GM12891 (cell line): Measurements from ENCODE around the gene RTF2.

Source experiments
- DNase-seq: peaks from one replicate; pipeline ENCODE4 v3.0.0; 2011; ENCODE audit warnings: low spot score; ENCODE audit not compliant: insufficient read length
- FAIRE-seq: peaks from 2 replicates; lab custom pipeline; 2011; peaks lifted over from hg19 to GRCh38; lab: Jason Lieb, UNC
- PAX5 ChIP-seq: IDR thresholded peaks from 2 replicates; pipeline ENCODE4 v1.6.1; 2011; ENCODE audit warnings: low read length, moderate library complexity, mild to moderate bottlenecking; ENCODE audit not compliant: insufficient read depth, severe bottlenecking
- POLR2A ChIP-seq: IDR thresholded peaks from 2 replicates; pipeline ENCODE4 v1.6.1; 2011; ENCODE audit warnings: low read depth, low read length, control low read depth
- POLR2AphosphoS5 ChIP-seq: IDR thresholded peaks from 2 replicates; pipeline ENCODE4 v1.6.1; 2011; ENCODE audit warnings: low read depth, low read length, control low read depth
- POU2F2 ChIP-seq: IDR thresholded peaks from 2 replicates; pipeline ENCODE4 v1.6.1; 2011; ENCODE audit warnings: low read depth, mild to moderate bottlenecking, control low read depth, low read length, moderate library complexity
- SPI1 ChIP-seq: IDR thresholded peaks from 2 replicates; pipeline ENCODE4 v1.6.1; 2011; ENCODE audit warnings: low read depth, low read length, control low read depth
- TAF1 ChIP-seq: IDR thresholded peaks from 2 replicates; pipeline ENCODE4 v1.6.1; 2011; ENCODE audit warnings: low read depth, low read length, control low read depth

The RTF2 gene

GRCh38 chr20:56428410-56428809, 40.0 kb upstream of the RTF2 start:
- FAIRE-seq (peak; percentile 61), DNase-seq (no peak)
- no peak for TF ChIP-seq POU2F2
- TF ChIP-seq SPI1 = no peak
- no peak for TF ChIP-seq POLR2AphosphoS5
- no peak for TF ChIP-seq POLR2A
- no peak for TF ChIP-seq PAX5
- no peak for TF ChIP-seq TAF1

DNA sequence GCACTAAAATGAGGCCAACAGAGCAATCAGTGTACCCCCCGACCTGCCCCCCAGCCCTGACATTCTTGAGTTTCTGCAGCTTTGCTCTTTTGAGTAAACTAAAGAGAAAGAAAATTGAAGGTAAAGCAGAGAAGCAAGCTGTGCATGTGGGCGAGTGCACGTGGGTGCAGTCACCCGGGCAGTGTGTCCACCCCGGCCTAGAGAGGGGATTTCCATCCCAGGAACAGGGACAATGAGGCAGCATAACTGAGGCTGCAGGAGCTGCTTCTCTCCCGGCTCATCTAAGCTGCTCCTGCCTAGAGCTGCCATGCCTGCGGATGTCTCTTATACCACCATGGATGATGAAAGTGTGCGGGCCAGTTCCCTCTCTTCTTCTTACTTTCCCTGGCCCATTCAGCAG, 39.5 kb upstream of the RTF2 start:
- no peak for TF ChIP-seq TAF1
- no peak for TF ChIP-seq PAX5
- TF ChIP-seq POLR2AphosphoS5 = no peak
- no peak for TF ChIP-seq POU2F2
- no peak for TF ChIP-seq SPI1
- FAIRE-seq (peak; percentile 23), DNase-seq (no peak)

- FAIRE-seq (peak; percentile 51), DNase-seq (no peak)
- TF ChIP-seq SPI1 (peak; percentile 68), PAX5 (no peak)
Measured at GRCh38 chr20:56429502-56429901, 38.9 kb upstream of the RTF2 start.

GRCh38 chr20:56429941-56430340, 38.5 kb upstream of the RTF2 start:
- DNase-seq (no peak), FAIRE-seq (no peak)
- TF ChIP-seq POLR2A (no peak), PAX5 (no peak), SPI1 (no peak), POLR2AphosphoS5 (no peak), POU2F2 (no peak)

- TF ChIP-seq POLR2A (no peak), POU2F2 (no peak), SPI1 (no peak), POLR2AphosphoS5 (no peak), TAF1 (no peak), PAX5 (no peak)
- DNase-seq (no peak), FAIRE-seq (peak; percentile 68)
Measured at GRCh38 chr20:56430461-56430860, 38.0 kb upstream of the RTF2 start.

DNA sequence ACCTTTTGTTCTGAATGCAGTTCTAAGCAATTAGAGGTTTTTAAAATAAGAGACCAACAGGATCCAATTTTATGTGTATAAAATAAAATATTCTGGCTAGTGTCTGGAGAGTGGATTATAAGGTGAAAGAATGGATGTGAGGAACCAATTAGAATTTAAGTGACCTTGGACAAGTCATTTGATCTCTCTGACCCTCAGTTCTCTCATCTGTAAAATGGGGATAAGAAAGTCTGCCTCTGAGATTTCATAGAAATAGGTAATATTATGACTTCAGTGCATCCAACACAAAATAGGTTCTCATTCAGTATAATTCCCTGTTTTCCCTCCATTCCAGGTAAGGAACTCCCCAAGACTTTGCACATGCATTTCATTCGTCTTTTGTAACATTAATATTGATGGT, 37.5 kb upstream of the RTF2 start:
- TF ChIP-seq TAF1 (no peak), POU2F2 (no peak), SPI1 (no peak), POLR2AphosphoS5 (no peak), POLR2A (no peak), PAX5 (no peak)
- FAIRE-seq (no peak), DNase-seq (no peak)

- TF ChIP-seq PAX5 (no peak), POLR2AphosphoS5 (no peak), POLR2A (no peak), TAF1 (no peak), SPI1 (no peak), POU2F2 (no peak)
- no peak for FAIRE-seq
- no peak for DNase-seq
Measured at GRCh38 chr20:56431471-56431870, 37.0 kb upstream of the RTF2 start.

DNA sequence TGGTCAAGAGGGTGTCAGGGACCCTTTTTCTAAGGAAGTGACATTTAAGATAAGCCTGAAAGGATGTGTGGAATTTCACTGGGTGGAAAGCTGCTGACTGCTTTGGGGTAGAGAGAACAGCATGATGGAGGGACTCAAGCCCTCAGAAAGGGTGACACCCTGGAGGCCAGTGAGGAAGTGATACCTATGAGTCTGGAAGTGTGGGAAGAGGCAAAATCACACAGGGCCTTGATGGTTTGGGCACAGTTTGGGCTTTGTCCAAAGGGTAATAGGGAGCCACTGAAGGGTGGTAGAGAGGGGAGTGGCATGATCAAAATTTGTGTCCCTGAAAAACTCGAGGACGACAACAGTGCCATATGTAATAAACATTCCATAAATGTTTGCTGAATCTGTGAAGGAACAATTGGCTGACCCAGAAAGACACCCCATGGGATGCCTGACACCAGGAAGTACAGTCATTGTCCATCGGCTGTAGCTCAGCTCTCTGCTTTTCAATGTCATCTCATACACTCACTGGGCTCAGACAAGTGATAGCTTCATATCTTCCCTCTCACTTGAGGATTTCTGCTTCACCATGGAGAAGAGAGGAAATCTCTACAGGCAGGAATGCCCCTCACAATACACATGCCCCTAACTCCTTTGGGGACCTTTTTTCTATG, 35.1 kb upstream of the RTF2 start:
- FAIRE-seq (no peak), DNase-seq (no peak)
- TF ChIP-seq POLR2AphosphoS5 = no peak
- peak; percentile 68 for TF ChIP-seq SPI1

DNA sequence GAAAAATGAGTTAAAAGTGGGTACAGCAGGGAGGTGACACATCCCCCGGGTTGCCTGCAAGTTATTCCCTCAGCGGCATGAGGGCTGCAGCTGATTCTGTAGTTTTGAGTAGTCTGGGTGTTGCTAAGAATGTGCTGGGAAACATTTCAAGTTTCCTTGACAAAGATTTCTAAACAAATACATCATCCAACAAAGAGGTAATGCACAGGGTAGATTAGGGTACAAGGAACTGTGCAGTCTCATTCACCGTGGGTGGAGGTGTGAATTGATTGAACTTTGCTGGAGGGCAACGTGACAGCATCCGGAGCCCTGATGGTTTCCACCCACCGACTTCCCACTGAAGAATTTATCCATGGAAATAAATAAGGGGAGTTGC, 34.6 kb upstream of the RTF2 start:
- no peak for TF ChIP-seq SPI1
- DNase-seq (no peak), FAIRE-seq (no peak)

DNA sequence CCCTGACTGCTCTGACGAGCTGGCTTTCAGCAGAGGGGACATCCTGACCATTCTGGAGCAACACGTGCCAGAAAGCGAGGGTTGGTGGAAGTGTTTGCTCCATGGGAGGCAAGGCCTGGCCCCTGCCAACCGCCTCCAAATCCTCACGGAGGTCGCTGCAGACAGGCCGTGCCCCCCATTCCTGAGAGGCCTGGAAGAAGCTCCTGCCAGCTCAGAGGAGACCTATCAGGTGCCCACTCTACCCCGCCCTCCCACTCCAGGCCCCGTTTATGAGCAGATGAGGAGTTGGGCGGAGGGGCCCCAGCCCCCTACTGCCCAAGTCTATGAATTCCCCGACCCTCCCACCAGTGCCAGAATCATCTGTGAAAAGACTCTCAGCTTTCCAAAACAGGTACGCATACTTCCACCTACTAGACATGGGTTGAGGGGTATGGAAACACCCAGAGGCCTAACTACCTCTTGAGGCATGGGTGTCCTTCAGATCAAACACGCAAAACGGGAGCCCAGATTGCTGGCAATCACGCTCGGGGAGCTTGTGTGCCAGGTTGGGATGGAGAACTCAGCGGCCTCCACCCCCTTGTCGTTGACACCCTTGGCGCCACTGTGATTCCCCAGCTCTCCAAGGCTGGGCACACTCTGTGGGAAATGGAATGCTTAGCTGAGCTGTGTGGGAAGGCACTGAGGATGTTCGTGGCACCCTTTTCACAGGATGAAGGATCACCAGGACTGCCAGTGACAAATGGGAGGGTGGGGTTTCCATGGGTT, 31.0 kb upstream of the RTF2 start:
- FAIRE-seq = no peak
- TF ChIP-seq POU2F2 (no peak), SPI1 (no peak), POLR2A (no peak), TAF1 (no peak), PAX5 (no peak), POLR2AphosphoS5 (no peak)

More for the DNA sequence above, 31.0 kb upstream of the RTF2 start:
- no peak for DNase-seq
